MM.1S (cell line): ENCODE results near the gene CDIPT.
"Not testable (repeated sequence)": the region's sequence is repeated elsewhere in the genome, so short reads cannot be mapped to it uniquely, and the experiment has no call there.

Experiments
- CTCF ChIP-seq: fragments of 300-600 bp; sonication (generic); IDR thresholded peaks from 2 replicates; pipeline ENCODE4 v1.5.1; 2016; ENCODE audit warnings: antibody characterized with exemption, low read length, mixed read lengths
- EZH2 ChIP-seq: fragments of 300-600 bp; sonication (generic); optimal IDR thresholded peaks from 2 replicates; pipeline ENCODE3; 2017; ENCODE audit warnings: low read depth, mild to moderate bottlenecking, antibody characterized with exemption, low read length, mixed read lengths

GRCh38 chr16:29909851-29910250, 46.8 kb upstream of the CDIPT start:
- not testable (repeated sequence) for TF ChIP-seq EZH2, CTCF
